Measurements from ENCODE around the gene KLK2. TPM values are rescaled to one million over a fixed set of nuclear protein-coding genes. Genes with fewer than 3 reads are reported as not detected.

KLK2 gene
- total RNA-seq, 1 donor from 2014 or later, result not detected

DNA sequence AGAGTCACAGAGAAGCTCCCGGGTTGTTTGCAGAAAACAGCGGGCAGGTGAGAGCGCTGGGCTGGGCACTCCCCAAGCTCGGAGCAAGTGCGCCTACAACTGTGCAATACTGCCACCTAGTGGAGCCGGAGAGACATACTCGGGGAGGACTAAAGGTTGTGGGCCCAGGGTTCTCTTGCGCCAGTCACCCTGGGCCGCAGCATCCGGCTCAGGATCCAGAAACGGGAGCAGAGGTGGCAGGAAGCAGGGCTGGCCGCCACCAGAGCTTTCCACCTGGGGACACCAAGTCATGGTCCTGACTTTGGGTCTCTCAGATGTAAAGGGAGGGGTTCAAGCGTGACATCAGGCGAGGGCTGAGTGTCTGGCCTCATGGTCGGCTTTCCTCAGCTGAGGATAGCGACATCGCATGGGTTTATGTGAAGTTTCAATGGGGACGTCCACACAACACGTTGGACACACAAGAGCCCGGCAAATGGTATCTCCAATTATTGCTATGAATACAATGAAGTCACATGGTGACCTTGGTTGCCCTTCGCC lies 49.1 kb downstream of the KLK2 start:
- H3K27me3 ChIP-seq, result no peaks in the 10 kb centered on the region
- no peaks in the 10 kb centered on the region for H3K4me1 ChIP-seq
- no peak overlapping the region for H3K4me3 ChIP-seq
- intact Hi-C loops (cut with DNase I), result no loop called here
- TF ChIP-seq, protein P1, sequence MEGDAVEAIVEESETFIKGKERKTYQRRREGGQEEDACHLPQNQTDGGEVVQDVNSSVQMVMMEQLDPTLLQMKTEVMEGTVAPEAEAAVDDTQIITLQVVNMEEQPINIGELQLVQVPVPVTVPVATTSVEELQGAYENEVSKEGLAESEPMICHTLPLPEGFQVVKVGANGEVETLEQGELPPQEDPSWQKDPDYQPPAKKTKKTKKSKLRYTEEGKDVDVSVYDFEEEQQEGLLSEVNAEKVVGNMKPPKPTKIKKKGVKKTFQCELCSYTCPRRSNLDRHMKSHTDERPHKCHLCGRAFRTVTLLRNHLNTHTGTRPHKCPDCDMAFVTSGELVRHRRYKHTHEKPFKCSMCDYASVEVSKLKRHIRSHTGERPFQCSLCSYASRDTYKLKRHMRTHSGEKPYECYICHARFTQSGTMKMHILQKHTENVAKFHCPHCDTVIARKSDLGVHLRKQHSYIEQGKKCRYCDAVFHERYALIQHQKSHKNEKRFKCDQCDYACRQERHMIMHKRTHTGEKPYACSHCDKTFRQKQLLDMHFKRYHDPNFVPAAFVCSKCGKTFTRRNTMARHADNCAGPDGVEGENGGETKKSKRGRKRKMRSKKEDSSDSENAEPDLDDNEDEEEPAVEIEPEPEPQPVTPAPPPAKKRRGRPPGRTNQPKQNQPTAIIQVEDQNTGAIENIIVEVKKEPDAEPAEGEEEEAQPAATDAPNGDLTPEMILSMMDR (IDR thresholded peaks at IDR 0.05), result peak; percentile 36 to 59 (median 44)
- DNase-seq (ENCODE audit: low spot score in 2 of 2), result no peak
- H3K9me3 ChIP-seq, result no peaks in the 10 kb centered on the region
- H3K36me3 ChIP-seq, result no peaks in the 10 kb centered on the region
- H3K27ac ChIP-seq, result no peak overlapping the region

DNA sequence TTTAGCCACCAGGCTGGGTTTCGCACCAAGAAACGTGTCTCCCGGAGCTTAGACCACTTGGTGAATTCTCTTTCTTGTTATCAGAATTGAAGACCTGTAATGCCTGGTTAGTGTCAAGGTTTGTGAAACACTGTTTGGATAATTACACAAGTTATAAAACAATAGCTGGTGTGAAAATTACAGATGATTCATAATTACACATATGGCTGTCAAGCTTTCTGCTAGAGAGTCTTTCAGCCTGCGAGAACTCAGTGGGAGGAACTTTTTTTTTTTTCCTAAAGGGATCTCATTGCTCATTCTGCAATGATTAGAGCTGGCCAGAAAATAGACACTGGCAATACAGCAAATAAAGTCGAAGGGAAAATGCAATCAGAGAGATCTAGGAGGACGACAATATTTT lies 51.3 kb downstream of the KLK2 start:
- TF ChIP-seq, protein P1 (IDR thresholded peaks at IDR 0.05), result no peak
- no peak for DNase-seq (ENCODE audit: low spot score in 2 of 2)
- H3K4me3 ChIP-seq, result no peak overlapping the region
- no peak overlapping the region for H3K27ac ChIP-seq
- H3K4me1 ChIP-seq, result no peaks in the 10 kb centered on the region
- H3K36me3 ChIP-seq, result no peaks in the 10 kb centered on the region
- intact Hi-C loops (cut with DNase I), result no loop called here
- no peaks in the 10 kb centered on the region for H3K27me3 ChIP-seq
- no peaks in the 10 kb centered on the region for H3K9me3 ChIP-seq

DNA sequence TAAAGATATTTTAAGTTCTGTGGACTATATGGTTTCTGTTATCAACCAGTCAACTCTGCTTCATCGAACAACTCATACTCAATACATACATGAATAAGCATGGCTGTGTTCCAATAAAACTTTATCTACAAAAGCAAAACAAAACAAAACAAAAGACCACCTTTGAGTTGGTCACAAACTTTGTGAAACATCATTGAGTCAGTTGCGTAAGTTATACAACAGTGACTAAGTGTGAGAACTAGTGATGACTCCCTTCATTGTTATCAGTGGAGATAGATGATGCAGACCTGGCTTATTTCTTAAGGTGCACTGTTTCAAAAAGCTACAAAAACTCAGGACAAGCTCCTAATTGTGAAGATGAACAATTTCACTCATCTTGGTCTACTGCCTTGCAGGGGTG lies 52.5 kb downstream of the KLK2 start:
- TF ChIP-seq, protein P1 (IDR thresholded peaks at IDR 0.05), result no peak
- Histone ChIP-seq H3K9me3 (no peaks in the 10 kb centered on the region), H3K36me3 (no peaks in the 10 kb centered on the region), H3K4me1 (no peaks in the 10 kb centered on the region), H3K4me3 (no peak overlapping the region), H3K27ac (no peak overlapping the region), H3K27me3 (no peaks in the 10 kb centered on the region)
- DNase-seq (ENCODE audit: low spot score in 2 of 2), result no peak
- intact Hi-C loops (cut with DNase I), result no loop called here

DNA sequence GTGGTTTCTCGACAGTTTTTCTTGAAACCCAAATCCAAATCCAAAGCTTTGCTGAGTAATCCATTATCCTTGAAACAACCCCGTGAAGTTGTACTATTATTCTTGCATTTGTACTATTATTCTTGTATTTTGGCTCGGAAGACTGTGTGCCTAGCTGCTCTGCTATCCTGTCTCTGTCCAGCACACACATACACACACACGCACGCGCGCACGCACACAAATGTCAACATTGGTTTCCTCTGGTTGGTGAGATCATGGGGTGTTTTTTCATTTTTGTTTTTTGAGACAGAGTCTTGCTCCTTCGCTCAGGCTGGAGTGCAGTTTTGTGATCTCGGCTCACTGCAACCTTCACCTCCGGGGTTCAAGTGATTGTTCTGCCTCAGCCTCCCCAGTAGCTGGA lies 52.9 kb downstream of the KLK2 start:
- no peaks in the 10 kb centered on the region for H3K4me1 ChIP-seq
- H3K27me3 ChIP-seq, result no peaks in the 10 kb centered on the region
- H3K9me3 ChIP-seq, result no peaks in the 10 kb centered on the region
- TF ChIP-seq, protein P1 (IDR thresholded peaks at IDR 0.05), result no peak
- H3K27ac ChIP-seq, result no peak overlapping the region
- H3K4me3 ChIP-seq, result no peak overlapping the region
- no peaks in the 10 kb centered on the region for H3K36me3 ChIP-seq
- intact Hi-C loops (cut with DNase I), result no loop called here
- DNase-seq (ENCODE audit: low spot score in 2 of 2), result no peak

DNA sequence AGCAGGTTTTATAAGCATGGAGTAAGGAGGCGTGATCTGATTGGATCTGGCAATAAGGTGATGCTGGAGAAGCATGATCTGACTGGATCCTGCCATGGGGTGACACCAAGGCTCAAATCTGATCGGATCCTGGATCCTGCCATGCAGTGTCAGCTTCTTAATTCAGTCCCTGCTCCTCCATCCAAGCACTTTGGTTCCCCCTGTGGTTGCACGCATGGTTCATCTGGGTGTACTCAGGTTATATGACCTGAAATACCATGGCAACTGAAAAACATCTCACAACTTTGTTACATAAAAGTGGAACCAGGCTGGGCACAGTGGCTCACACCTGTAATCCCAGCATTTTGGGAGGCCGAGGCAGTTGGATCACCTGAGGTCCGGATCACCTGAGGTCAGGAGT lies 55.6 kb downstream of the KLK2 start:
- Histone ChIP-seq H3K4me1 (no peaks in the 10 kb centered on the region), H3K9me3 (no peaks in the 10 kb centered on the region), H3K27ac (no peak overlapping the region), H3K27me3 (no peaks in the 10 kb centered on the region), H3K4me3 (no peak overlapping the region), H3K36me3 (no peaks in the 10 kb centered on the region)
- intact Hi-C loops (cut with DNase I), result no loop called here
- TF ChIP-seq, protein P1 (IDR thresholded peaks at IDR 0.05), result no peak
- no peak for DNase-seq (ENCODE audit: low spot score in 2 of 2)

Other genes starting within 250 kb of the KLK2 start
- 2.2 TPM for gene SYT3, start 233.6 kb upstream of the KLK2 start, total RNA-seq
- not detected for gene C19orf81, start 224.0 kb upstream of the KLK2 start, total RNA-seq
- 1.3 TPM for gene SHANK1, start 153.6 kb upstream of the KLK2 start, total RNA-seq
- not detected for gene CLEC11A, start 150.1 kb upstream of the KLK2 start, total RNA-seq
- gene GPR32, start 103.0 kb upstream of the KLK2 start, total RNA-seq, result not detected
- not detected for gene ACP4, start 83.0 kb upstream of the KLK2 start, total RNA-seq
- not detected for gene KLK1, start 49.7 kb upstream of the KLK2 start, total RNA-seq
- gene KLK15, start 39.9 kb upstream of the KLK2 start, total RNA-seq, result not detected
- gene KLK3, start 18.5 kb upstream of the KLK2 start, total RNA-seq, result not detected
- gene KLK4, start 38.0 kb downstream of the KLK2 start, total RNA-seq, result not detected
- gene KLK5, start 79.6 kb downstream of the KLK2 start, total RNA-seq, result not detected
- gene KLK6, start 96.2 kb downstream of the KLK2 start, total RNA-seq, result not detected
- not detected for gene KLK7, start 110.5 kb downstream of the KLK2 start, total RNA-seq
- gene KLK8, start 128.2 kb downstream of the KLK2 start, total RNA-seq, result not detected
- 1.6 TPM for gene KLK10, start 146.3 kb downstream of the KLK2 start, total RNA-seq
- not detected for gene KLK11, start 153.2 kb downstream of the KLK2 start, total RNA-seq
- not detected for gene KLK12, start 161.6 kb downstream of the KLK2 start, total RNA-seq
- not detected for gene KLK13, start 191.7 kb downstream of the KLK2 start, total RNA-seq
- gene KLK14, start 209.4 kb downstream of the KLK2 start, total RNA-seq, result not detected
- 8.9 TPM for gene CTU1, start 235.0 kb downstream of the KLK2 start, total RNA-seq